Upper lobe of right lung (tissue), 1 donor: ENCODE measurements around the gene GPR137B. TPM values are rescaled to one million over a fixed set of nuclear protein-coding genes. Genes with fewer than 3 reads are reported as not detected.
"Not testable (repeated sequence)": the region's sequence is repeated elsewhere in the genome, so short reads cannot be mapped to it uniquely, and the experiment has no call there.

ENCODE experiments used
- ATAC-seq: fragments of 200-7000 bp; cut with Tn5 transposase; one replicate; pipeline ENCODE4 v1.9.1; 2020; ENCODE audit warnings: mild to moderate bottlenecking, moderate library complexity
- DNase-seq: peaks from one replicate; pipeline ENCODE4 v3.0.0-alpha.2; 2020
- H3K27ac ChIP-seq: fragments of 200-600 bp; one replicate; pipeline ENCODE4 v1.8.0; 2022
- H3K27me3 ChIP-seq: fragments of 200-600 bp; one replicate; pipeline ENCODE4 v1.8.0; 2022; ENCODE audit warnings: mild to moderate bottlenecking
- H3K36me3 ChIP-seq: fragments of 200-600 bp; one replicate; pipeline ENCODE4 v1.8.0; 2022
- H3K4me1 ChIP-seq: fragments of 200-600 bp; one replicate; pipeline ENCODE4 v1.8.0; 2022
- H3K4me3 ChIP-seq: fragments of 200-600 bp; one replicate; pipeline ENCODE4 v1.8.0; 2022; ENCODE audit warnings: mild to moderate bottlenecking
- H3K9me3 ChIP-seq: fragments of 200-600 bp; one replicate; pipeline ENCODE4 v1.8.0; 2022
- CTCF ChIP-seq: fragments of 200-600 bp; IDR thresholded peaks from one replicate; pipeline ENCODE4 v1.8.0; 2022; ENCODE audit warnings: antibody characterized with exemption
- intact Hi-C: fragments of 100-400 bp; cut with DNase I; formaldehyde crosslinking; loops from one replicate; pipeline ENCODE4 v1.11.0; 2022
- long read RNA-seq: library from polyadenylated mRNA; unstranded; transcript quantifications from one replicate; pipeline ENCODE4 v2.0.0, GENCODE V29; 2021
- total RNA-seq: library from RNA; stranded (reverse); fragmentation: NEBNext Ultra II Directional; extraction: Animal tissue kit (Norgen Biotek cat#: 25700); gene quantifications from one replicate; pipeline ENCODE4 v1.2.1, GENCODE V29; 2021
- donor health status: DM: no; HTN: yes; CAD: no; lungs with severe emphysema.

Gene GPR137B
- total RNA-seq = 26.5 TPM
- long read RNA-seq, transcript GPR137B-202 (7 exons, 2,042 nt) = major isoform, 49 of 68 reads
- long read RNA-seq, partial matches to known transcripts = 1 of 68 reads
- long read RNA-seq, other reads (novel, unspliced or antisense) = 18 of 68 reads

- TF ChIP-seq CTCF = no peak
- Histone ChIP-seq H3K27me3 (no peaks in the 10 kb centered on the region), H3K36me3 (no peaks in the 10 kb centered on the region), H3K27ac (peak within 1 kb of the TSS; percentile 58), H3K9me3 (no peaks in the 10 kb centered on the region), H3K4me3 (peak within 1 kb of the TSS; percentile 71), H3K4me1 (peaks cover 10% of the 10 kb centered on the region)
- DNase-seq = peak; percentile 78
- intact Hi-C loops = no loop called here
- ATAC-seq = peak; percentile 77
Measured at GRCh38 chr1:236142253-236143103, at the start of gene GPR137B. Gene GPR137B, plus strand, starts transcription at chr1:236142539. Its CDS starts 84 bp downstream, at chr1:236142623.

GRCh38 chr1:236092899-236093298, 49.4 kb upstream of the GPR137B start:
- TF ChIP-seq CTCF = no peak
- Histone ChIP-seq H3K4me3 (no peak overlapping the region), H3K36me3 (no peaks in the 10 kb centered on the region), H3K4me1 (no peaks in the 10 kb centered on the region), H3K27me3 (no peaks in the 10 kb centered on the region), H3K27ac (no peak overlapping the region), H3K9me3 (no peaks in the 10 kb centered on the region)
- intact Hi-C loops = no loop called here
- ATAC-seq (no peak), DNase-seq (no peak)

- TF ChIP-seq CTCF = no peak
- no peaks in the 10 kb centered on the region for H3K36me3 ChIP-seq
- DNase-seq (no peak), ATAC-seq (no peak)
- H3K27me3 ChIP-seq = no peaks in the 10 kb centered on the region
- H3K4me1 ChIP-seq = no peaks in the 10 kb centered on the region
- intact Hi-C loops = no loop called here
- no peak overlapping the region for H3K4me3 ChIP-seq
- H3K27ac ChIP-seq = no peak overlapping the region
- no peaks in the 10 kb centered on the region for H3K9me3 ChIP-seq
Measured at GRCh38 chr1:236095705-236096520, 46.4 kb upstream of the GPR137B start.

- H3K9me3 ChIP-seq, H3K27me3 ChIP-seq, H3K4me3 ChIP-seq, H3K27ac ChIP-seq, intact Hi-C loops, H3K4me1 ChIP-seq, ATAC-seq, H3K36me3 ChIP-seq: not testable (repeated sequence)
- DNase-seq = peak; percentile 84
Measured at GRCh38 chr1:236096660-236097482, 45.5 kb upstream of the GPR137B start.

GRCh38 chr1:236098267-236098666, 44.1 kb upstream of the GPR137B start:
- intact Hi-C loops = no loop called here
- DNase-seq (no peak), ATAC-seq (no peak)

More at GRCh38 chr1:236098267-236098666, 44.1 kb upstream of the GPR137B start:
- TF ChIP-seq CTCF = no peak
- Histone ChIP-seq H3K27ac (no peak overlapping the region), H3K36me3 (no peaks in the 10 kb centered on the region), H3K9me3 (no peaks in the 10 kb centered on the region), H3K4me3 (no peak overlapping the region), H3K27me3 (no peaks in the 10 kb centered on the region), H3K4me1 (no peaks in the 10 kb centered on the region)
